Fibroblast of skin of abdomen (primary cell): ENCODE results near the gene MEF2D.

Experiments
- DNase-seq: peaks from one replicate; pipeline ENCODE4 v3.0.0-alpha.2; 2013

MEF2D gene

GRCh38 chr1:156486421-156487344 is 13.9 kb downstream of the MEF2D start:
- DNase-seq: no peak

DNA sequence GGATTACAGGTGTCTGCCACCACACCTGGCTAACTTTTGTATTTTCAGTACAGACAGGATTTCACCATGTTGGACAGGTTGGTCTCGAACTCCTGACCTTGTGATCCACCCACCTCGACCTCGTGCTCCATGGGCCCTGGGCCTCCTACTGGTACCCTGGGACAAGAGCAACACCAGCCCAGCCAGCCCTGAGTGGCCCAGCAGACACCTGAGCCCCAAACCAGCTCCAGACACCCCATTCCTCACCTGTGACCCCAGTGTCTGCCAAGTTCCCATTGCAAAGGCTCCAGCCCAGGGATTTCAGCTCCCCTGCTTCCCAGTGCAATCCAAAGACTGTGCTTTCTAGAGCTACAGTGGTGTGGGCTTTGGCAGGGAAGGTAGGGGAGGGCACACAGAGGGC is 14.6 kb downstream of the MEF2D start:
- DNase-seq: no peak

GRCh38 chr1:156484480-156485058 is 16.0 kb downstream of the MEF2D start:
- no peak for DNase-seq

DNA sequence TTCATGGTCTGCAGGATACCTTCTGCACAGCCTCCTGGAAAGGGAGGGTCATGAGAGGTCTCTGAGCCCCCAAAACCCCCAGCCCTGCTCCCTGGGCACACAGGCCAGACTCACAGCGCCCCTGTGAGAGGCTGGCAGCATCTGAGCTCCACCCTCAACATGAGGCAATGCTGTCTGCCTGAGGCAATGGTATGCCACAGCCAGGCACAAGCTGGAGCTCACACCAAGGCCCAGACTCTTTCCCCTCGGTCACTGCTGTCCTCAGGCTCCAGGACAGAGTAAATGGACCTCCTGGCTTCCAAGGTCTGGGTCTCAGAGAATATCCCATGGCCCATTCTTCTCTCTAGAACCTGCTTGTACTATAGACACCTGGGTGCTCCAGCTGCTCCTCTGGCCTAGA is 17.2 kb downstream of the MEF2D start:
- no peak for DNase-seq

DNA sequence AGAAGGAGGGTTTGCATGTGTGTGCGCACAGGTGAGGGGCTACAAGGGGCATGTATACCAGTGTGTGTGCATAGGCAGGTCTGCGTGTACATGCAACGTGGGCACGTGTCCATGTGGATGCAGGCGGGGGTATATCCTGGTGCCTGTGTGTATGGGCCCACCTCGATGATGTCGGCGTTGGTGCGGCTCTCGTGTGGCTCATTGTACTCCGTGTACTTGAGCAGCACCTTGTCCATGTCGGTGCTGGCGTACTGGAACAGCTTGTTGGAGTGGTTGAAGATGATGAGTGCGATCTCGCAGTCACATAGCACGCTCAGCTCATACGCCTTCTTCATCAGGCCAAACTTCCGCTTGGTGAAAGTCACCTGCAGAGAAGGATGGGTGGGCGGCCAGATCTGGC is 18.3 kb downstream of the MEF2D start:
- DNase-seq: no peak

- no peak for DNase-seq
Measured at GRCh38 chr1:156481527-156481926, 19.0 kb downstream of the MEF2D start.

- peak; percentile 49 for DNase-seq
Measured at GRCh38 chr1:156480411-156481192, 20.0 kb downstream of the MEF2D start.

DNA sequence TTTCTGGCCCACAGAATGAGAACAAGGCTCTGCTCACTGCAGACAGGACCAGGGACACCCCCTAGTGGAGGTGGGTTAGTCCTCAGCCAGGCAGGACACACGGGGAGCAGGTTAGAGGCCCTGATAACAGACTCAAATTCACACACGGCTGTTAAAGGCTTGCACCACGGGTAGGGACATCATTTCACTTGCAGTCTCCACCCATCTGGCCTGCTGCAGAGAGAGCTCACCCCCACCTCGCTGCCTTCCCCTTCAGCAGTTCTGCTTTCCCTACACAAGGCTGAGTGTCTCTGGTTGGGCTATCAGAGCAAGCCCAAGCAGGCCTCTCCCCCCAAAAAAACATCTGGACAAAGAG is 20.6 kb downstream of the MEF2D start:
- DNase-seq: no peak

GRCh38 chr1:156479093-156480015 is 21.2 kb downstream of the MEF2D start:
- no peak for DNase-seq

GRCh38 chr1:156478250-156478627 is 22.3 kb downstream of the MEF2D start:
- DNase-seq: no peak

DNA sequence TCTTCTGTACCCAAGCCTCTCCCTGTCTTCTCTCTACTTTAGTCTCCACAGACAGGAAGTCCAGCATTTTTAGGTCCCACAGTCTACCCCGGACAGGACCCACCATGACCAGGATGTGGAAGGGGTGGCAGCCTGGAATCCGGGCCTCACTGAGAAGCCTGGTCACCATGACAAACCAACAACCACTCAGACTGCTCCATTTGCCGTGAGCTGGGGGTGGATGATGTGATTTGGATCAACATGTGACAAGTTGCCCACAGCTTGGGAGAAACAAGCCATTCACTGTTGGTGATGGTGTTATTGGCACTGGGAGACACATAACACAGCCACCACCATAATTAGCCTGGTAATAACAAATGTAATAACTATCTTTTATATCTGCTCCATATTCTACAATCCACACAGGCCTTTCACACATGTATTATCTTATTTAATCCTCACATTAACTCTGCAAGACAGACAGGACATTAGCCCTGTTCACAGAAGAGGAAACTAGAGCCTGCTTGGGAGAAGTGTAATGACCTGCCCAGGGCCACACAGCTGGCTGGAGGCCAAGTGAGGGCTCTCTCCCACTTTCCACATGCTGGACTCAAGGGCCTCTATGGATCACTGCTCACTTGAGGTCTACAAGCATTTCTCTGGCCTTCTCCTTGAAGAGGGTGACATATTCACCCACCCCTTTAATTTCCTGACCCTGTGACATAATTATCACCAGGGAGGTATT is 22.9 kb downstream of the MEF2D start:
- DNase-seq: no peak

GRCh38 chr1:156476501-156477298 is 23.9 kb downstream of the MEF2D start:
- DNase-seq: peak; percentile 86

DNA sequence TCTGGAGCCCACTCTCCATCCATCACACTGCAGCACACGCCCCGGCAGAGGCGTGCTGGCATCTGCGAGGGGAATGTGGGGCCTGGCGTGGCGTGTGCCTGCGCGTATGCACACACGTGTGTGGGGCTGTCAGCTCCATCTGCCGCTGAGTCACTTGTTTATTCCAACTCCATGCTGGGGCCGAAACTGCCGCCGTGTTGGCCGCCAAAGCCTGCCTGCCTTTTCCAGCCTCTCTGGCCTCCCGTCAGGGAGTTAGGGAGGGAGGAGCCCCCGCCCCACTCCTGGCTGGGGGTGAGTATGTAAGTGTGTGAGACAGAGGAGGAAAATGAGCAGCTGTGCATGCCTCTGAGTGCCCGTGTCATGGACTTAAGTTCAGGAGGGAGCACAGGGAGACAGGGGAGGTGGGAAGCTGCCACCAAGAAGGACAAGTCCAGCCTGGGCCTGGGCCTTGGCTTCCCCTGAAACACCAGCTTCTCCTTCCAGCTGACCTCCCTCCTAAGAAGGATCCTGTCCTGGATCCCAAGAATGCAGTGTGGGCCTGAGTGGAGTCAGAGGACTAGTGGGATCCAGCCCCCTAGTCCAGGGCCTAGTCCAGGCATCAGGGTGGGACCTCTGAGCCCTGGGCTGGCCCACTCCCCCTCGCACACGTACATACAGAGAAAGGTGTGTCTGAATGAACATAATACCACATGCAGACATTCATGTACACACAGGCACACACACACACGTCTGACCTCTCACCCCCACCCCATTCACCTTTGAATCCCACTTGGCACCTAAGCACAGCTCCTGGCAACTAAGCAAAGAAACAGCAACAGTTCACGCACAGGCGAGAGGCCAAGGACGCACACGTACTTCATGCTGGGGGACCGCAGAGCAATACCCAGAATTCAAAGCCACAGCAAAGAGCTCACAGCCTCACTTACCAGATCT is 24.7 kb downstream of the MEF2D start:
- peak; percentile 76 for DNase-seq

GRCh38 chr1:156474966-156475365 is 25.6 kb downstream of the MEF2D start:
- no peak for DNase-seq

DNA sequence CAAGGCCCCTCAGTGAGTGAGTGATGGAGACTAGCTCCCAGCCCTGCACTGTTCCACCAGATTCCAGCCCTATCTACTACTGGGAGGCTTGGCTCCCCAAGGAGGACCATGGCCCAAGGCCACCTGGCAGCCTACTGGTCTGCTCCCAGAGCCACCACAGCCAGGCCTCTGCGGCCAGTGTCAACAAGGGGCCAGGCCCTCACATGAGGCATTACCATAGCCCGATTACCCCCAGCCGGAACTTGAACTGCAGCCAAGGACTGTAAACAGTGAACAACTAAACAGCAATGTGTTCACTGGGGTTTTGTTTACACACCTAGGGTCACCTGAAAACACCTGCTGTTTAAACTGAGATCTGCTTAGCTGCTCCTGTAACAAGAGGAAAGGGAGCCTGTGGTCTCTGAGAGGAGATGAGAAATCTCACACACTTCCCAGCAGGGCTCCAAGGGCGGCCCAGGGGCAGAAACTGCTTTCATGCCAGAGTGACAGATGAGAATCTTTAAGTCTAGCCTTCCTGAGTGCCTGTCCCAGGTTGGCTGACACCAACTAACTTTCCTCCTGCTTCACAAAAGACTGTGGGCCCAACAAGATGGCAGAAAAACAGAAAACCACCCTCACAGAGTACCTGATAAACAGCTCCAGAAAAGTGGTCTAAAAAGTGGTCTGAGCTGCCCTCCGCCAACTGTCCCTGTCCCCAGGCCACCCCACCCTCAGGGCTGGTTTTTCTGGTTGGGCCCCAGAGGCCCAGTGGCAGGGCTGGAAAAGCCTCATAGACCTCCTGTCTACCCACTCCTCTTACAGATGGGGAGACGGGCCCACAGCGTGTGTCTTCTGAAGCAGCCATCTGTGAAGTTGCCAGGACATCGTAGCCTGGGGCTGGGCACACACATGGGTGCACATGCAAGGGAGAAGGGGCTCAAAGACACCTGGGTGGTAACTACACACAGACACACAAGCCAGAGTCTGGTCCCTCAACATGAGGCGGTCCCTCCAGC is 28.8 kb downstream of the MEF2D start:
- DNase-seq: no peak

DNA sequence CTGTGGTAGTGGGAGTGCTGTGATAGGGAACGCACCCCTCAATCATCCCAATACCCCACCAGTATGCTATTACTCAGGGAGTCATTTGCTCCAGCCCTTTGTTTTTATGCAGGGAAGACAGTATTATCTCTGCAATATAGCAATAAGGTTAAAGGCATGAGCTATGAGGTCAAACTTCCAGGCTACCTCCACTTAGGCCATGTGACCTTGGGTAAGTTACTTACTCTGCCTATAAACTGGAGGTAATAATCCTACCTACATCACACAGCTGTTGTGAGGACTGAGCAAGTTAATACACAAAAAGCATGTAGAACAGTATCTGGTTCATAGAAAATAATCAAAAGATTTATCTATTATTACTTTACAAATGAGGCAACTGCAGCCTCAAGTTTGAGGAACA is 30.1 kb downstream of the MEF2D start:
- no peak for DNase-seq

DNA sequence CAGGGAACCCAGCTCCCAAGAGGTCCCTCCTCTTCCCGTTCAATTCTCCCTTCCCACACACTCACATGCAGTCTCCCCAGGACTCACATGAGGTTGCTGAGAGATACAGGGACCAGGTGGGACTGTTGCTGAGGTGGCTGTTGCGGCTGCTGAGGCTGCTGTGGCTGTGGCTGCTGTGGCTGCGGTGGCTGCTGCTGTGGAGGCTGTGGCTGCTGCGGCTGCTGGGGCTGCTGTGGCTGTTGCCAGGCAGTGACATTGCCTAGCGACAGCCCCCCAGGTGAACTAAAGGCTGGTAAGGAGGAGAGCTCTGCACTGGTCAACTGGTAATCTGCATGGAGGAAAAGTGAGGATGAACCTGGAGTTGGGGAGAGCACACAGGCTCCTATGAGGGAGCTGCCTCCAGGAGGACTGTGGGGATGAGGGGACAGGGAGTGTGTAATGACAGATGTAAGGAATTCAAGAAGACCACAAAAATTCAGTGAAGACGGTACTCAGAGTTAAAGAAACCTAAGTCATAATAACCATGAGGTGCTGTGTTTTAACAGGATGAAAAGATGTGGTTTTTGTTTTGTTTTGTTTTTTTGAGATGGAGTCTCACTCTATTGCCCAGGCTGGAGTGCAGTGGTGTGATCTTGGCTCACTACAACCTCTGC is 31.8 kb downstream of the MEF2D start:
- no peak for DNase-seq

DNA sequence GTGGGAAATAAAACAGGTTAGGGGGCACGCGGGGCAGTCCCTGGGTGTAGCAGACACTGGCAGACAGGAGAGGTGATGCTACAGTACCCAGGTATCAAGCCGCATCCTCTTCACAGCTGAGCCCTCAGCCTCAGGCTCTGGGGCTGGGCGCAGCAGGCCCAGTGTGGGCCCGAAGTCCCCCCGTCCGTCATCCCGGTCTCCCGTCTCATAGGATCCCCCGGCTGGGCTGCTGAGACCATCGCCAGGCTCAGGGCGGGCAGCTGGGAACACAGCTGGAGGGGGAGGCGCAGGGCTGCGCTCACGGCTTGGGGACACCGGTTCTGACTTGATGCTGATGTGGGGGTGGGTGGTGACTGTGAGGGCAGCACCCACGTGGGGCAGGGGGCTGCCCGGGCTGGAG is 32.7 kb downstream of the MEF2D start:
- DNase-seq: no peak
